Epithelial cell of prostate (primary cell): ENCODE data around the gene CHD1L.
"Not testable (repeated sequence)": the region's sequence is repeated elsewhere in the genome, so short reads cannot be mapped to it uniquely, and the experiment has no call there.

Experiments used
- DNase-seq: peaks from one replicate; pipeline ENCODE4 v3.0.0-alpha.2; 2011; ENCODE audit warnings: low read depth, low spot score
- H3K27ac ChIP-seq: fragments of 450-650 bp; 2 replicates; pipeline ENCODE4 v1.5.1; 2017; ENCODE audit warnings: mild to moderate bottlenecking

CHD1L gene

DNA sequence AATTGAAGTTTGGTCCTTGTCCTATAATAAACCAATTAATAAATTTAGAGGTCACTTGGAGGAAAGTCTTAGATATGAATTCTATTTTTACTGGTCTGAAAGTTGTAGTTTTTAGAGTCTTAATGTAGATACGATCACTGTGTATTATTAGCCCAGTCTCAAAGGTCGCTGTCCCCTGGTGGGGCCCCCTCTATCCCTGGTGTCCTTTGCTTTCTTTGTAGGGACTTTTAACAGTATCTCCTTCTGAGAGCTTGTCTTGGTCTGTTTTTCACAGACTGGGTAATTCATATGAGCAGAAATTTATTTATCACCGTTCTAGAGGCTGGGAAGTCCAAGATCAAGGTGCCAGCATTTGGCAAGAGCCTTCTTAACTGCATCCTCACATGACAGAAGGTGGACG is 18.5 kb downstream of the CHD1L start:
- DNase-seq = no peak
- no peak overlapping the region for H3K27ac ChIP-seq

DNA sequence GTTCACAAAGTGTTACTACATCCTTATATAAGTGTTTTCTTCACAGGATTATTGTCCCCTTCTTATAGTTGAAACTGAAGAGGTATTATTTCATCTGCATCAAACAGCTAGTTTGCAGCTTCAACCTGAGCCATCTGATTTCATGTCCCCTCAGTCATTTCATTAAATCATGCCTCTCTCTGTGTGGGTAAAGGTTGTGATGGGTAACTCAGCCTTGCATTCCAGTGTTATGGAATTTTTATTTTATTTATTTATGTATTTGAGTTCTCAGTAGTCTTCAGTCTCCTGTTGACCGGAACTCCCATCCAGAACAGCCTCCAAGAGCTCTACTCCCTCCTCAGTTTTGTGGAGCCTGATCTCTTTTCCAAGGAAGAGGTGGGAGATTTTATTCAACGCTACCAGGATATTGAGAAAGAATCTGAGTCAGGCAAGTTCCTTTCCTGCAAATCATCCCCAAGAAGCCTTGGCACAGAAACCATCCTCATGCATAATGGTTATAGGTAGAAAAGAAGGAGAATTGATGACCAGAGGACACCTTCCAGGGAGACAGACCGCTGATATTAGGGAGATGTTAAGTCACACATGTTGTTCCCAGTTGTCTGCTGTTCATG is 21.8 kb downstream of the CHD1L start:
- H3K27ac ChIP-seq = peak overlapping the region; percentile 57
- no peak for DNase-seq

DNA sequence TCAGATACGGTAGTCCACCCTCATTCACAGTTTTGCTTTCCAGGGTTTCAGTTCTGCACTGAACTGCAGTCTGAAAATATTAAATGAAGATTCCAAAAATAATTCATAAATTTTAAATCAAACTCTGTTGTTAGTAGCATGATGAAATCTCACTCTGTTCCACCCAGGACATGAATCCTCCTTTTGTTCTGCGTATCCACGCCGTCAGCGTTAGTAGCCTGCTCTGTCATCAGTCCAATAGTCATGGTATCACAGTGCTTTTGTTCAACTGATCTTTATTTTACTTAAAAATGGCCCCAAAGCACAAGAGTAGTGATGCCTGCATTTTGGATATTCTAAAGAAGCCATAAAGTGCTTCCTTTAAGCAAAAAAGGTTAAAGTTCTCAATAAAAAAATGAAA is 23.9 kb downstream of the CHD1L start:
- DNase-seq = no peak
- H3K27ac ChIP-seq = no peak overlapping the region

DNA sequence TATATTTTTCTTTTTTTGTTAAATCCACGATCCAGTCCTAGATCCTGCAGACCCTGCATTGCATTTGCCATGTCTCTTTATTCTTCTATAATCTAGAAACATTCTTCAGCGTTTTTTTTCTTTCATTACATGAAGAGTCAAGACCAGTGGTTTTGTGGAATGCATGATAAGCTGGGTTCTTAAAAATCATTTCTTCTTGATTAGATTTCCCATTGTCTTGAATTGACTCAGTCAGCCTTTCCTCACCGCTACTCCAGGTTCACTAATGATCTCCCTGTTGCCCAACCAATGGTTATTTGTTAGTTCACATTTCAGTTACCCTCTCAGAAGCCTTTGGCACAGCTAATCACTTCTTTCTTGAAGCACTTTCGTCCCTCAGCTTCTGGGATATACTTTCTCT is 25.2 kb downstream of the CHD1L start:
- H3K27ac ChIP-seq = no peak overlapping the region
- DNase-seq = no peak

DNA sequence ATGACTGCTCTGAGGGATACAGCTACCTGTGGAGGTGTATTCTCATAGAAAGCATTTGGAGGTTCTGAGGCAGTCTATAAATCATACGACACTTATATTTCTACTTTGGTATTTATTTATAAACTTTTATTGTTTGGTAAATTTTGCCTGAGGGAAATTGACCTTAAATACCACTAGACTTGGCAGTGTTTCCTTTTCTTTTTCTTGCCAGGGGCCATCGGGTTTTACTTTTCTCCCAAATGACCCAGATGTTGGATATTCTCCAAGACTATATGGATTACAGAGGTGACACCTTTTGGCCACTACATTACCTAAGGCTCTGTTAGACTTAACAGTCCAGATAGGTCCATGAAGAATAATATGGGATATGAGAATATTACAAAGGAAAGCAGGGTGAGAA is 28.2 kb downstream of the CHD1L start:
- H3K27ac ChIP-seq = no peak overlapping the region
- no peak for DNase-seq

DNA sequence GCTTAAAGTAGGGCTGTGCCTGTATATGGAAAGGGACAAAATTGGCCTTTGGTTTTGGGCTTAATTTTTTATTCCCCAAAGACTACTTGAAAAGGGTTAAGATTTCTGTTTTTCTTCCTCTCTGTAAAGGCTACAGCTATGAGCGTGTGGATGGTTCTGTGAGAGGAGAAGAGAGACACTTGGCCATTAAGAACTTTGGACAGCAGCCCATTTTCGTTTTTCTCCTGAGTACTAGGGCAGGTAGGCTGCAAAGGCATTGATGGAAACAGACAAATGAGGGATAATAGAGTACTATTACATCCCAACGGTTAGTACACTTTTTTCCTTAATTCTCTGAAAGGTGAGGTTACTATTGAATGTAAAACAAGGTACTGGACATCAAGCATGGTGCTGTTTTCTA is 29.6 kb downstream of the CHD1L start:
- H3K27ac ChIP-seq = peak overlapping the region; percentile 78
- no peak for DNase-seq

DNA sequence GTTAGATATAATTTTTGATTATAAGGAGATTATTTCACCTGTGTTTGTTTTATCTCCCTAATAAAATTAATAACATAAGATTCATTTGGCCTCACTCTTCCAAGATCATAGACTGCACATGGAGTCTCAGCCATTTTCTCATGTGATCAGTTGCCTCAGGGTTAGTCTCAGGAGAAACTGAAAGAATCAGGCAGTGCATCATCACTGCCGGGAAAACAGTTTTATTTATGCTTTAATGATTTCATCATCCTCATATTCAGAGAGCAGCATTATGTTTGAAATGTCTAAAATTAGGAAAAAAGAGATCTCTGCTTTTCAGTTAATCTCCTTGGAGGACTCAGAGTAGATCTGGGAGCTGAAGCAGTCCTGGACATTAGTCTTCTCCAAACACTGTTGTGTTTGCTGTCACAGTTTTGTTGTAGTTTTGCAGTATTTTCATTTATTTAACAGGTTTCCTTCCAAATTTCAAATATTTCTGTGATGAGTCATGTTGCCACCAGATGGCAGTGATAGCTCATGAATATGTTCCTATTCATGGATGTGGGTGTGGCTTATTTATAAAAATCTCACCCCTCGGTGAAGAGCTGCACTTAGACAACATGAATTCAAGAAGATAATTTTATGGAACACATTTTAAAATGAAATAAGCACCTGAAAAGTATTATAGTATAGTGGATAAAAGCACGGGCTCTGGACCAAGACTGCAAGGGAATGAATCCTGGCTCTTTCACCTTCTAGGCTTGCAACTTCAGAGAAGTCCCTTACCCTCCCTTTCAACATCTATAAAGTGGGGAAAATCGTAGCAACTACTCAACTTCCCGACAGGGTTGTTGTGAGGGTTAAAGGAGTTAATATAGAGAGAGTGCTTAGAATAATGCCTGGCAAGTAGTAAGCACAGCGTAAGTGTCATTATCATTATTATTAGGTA is 31.2 kb downstream of the CHD1L start:
- peak; percentile 44 for DNase-seq
- H3K27ac ChIP-seq = peak overlapping the region; percentile 78

DNA sequence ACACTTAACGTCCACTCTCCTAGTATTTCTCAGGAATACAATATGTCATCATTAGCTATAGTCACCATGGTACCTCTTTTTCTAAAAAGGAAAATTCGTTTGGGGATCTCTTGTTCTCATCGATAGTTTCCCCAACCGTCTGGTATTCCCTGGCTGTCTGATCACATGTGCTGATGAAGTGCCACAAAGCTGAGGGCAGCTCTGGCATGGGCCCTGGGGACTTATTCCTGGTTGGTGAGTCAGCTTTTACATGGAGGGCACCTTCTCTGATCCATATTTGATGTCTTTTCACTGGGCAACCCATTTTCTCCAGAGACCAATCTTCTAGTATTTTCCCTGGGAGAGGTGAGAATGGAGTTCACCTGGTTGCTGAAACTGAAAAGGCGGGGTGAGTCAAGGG is 39.5 kb downstream of the CHD1L start:
- DNase-seq = no peak
- H3K27ac ChIP-seq = no peak overlapping the region

DNA sequence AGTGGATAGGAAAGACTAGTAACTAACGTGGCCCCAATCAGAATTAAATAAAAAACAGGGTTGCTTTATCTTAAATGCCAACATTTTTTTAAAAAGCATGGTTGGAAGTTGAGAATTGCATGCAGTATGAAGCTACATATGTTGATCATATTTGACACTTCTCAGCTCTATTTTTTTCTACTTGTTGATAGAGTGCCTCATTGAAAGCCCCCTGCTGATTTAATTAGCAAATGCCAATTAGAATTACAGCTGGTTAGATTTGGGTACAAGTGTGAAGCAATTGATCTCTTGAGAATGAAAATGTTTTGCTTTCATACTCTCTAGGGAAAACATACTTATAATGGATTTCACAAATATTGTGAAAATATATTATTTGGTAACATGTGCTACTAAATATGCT is 40.5 kb downstream of the CHD1L start:
- DNase-seq = no peak
- no peak overlapping the region for H3K27ac ChIP-seq

DNA sequence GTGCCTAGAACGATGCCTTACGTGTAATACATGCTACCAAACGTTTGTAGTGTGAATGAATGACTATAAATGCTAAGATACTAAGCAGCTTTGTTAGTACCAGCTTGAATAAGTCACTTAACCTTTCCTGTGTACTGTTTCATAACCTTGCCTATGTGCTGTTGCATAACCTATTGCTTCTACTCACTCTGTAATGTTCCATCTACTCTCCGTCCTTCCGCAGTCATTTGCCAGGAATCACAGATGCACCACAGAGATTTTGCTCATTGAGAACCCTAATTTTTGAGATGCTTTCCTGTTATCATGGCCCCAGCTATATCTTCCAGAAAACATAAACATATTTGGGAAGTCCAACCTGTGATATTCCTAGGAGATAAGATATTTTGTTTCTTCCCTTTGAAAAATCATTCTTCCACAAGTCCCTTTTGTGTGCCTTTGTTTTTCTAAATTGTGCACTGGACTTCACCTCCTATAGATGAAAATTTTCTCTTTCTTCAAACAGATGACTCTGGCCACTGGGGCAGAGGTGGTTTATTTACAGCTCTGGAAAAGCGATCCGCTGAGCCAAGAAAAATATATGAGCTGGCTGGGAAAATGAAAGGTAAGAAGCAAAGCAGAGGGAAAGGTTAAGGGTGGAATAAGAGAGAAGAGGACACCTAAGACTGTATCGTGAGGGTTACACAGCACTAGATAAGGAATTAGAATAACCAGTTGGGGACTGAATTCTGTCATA is 44.8 kb downstream of the CHD1L start:
- H3K27ac ChIP-seq = no peak overlapping the region

DNA sequence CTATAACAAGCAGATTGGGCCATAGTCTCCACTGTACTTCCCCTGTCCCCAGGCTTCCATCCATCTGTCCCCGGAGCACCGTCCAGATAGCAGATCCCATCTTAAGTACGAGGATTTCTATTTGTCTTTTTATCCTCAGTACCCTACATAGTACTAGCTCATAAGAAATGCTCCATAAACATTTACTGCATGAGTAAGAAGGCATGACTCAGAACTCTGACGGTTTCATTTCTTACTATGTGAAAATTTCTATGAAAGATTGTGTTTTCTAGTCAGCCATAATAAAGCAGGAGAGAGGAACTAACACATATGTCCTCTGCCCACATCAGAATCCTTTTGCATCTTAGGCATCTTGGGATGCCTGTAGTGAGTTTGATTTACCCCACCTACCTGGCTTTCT is 49.5 kb downstream of the CHD1L start:
- H3K27ac ChIP-seq = peak overlapping the region; percentile 68
- DNase-seq = peak; percentile 6

More for the DNA sequence above, 44.8 kb downstream of the CHD1L start:
- DNase-seq = no peak

DNA sequence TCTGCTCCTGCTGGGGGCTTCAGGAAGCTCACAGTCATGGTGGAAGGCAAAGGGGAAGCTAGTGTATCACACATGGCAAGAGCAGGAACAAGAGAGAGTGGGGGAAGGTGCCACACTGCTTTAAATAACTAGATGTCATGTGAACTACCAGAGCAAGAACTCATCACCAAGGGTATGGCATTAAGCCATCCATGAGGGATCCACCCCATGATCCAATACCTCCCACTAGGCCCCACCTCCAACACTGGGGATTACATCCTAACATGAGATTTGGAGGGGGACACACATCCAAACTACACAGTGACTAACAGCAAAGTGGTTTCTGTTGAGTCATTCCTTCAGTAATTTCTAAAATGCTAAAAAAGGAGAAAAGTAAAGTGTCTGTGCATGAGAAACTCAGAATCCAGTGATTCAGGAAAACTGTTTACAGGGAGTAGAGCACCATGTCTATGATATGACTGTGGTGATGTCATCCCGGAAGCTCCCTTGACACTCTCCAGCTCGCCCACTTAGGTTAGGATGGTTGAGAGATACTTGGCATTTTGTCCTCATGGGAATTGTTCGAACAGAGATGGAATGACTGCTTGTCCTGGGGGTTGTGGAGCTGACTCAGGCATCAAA is 50.3 kb downstream of the CHD1L start:
- peak; percentile 73 for DNase-seq
- peak overlapping the region; percentile 68 for H3K27ac ChIP-seq

DNA sequence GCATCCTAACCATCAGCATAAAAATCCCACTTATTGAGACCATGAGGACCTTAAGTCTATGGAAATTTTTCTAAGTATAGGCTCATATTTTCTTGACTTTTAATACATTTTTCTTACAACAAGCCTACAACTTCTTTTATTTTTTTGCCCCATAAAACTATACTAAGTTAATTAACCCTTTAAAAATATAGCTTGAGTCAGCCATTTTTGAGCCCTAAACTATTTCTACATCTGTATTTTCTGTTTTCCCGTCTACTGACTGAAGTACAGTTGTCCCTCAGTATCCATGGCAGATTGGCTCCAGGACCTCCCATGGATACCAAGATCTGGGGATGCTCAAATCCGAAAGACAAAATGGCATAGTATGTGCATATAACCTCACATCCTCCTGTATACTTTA is 55.0 kb downstream of the CHD1L start:
- H3K27ac ChIP-seq = no peak overlapping the region
- no peak for DNase-seq

DNA sequence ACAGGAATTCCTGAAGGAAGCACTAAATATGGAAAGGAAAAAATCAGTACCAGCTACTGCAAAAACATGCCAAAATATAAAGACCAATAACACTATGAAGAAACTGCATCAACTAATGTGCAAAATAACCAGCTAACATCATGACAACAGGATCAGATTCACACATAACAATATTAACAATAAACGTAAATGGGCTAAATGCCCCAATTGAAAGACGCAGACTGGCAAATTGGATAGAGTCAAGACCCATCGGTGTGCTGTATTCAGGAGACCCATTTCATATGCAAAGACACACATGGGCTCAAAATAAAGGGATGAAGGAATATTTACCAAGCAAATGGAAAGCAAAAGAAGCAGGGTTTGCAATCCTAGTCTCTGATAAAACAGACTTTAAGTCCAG is 63.3 kb downstream of the CHD1L start:
- not testable (repeated sequence) for H3K27ac ChIP-seq, DNase-seq

DNA sequence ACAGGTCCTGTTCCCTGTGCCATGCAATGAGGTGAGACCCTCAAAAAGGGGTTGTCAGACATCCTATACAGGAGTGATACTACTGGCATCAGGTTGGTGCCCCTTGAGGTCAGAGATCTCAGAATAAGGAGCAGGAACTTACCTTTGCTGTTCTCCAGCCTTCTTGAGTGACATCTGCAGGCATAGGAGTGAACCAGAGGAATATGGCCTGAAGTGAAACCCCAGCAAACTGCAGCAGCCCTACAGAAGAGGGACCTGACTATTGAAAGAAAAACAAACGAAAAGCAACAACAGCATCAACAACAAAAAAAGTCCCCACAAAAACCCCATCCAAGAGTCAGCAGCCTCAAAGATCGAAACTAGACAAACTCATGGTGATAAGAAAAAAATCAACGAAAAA is 74.5 kb downstream of the CHD1L start:
- H3K27ac ChIP-seq = no peak overlapping the region
- DNase-seq = no peak

DNA sequence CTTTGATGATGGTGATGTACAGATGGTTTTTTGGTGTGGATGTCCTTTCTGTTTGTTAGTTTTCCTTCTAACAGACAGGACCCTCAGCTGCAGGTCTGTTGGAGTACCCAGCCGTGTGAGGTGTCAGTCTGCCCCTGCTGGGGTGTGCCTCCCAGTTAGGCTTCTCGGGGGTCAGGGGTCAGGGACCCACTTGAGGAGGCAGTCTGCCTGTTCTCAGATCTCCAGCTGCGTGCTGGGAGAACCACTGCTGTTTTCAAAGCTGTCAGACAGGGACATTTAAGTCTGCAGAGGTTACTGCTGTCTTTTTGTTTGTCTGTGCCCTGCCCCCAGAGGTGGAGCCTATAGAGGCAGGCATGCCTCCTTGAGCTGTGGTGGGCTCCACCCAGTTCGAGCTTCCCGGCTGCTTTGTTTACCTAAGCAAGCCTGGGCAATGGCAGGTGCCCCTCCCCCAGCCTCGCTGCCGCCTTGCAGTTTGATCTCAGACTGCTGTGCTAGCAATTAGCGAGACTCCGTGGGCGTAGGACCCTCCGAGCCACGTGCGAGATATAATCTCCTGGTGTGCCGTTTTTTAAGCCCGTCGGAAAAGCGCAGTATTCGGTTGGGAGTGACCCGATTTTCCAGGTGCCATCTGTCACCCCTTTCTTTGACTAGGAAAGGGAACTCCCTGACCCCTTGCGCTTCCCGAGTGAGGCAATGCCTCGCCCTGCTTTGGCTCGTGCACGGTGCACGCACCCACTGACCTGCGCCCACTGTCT is 84.6 kb downstream of the CHD1L start:
- DNase-seq, H3K27ac ChIP-seq: not testable (repeated sequence)

DNA sequence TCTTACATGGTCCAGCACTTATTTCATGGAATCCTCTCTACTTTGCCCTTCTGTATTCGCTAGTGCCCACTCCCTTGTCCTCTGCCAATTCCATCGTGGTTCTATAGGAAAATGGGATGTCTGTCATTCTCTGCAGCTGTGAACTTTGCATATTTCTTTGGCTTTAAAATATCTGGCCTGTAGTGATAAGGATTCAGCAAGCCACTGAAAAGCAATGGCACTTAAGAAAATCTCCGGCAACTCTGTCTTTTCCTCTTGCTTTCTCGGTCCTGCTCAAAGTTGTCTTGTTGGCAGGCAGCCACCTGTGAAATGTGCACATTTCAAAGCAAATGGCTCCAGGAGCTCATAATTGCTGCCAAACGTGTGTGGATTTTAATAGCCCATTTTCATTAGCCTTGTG is 91.8 kb downstream of the CHD1L start:
- no peak overlapping the region for H3K27ac ChIP-seq

DNA sequence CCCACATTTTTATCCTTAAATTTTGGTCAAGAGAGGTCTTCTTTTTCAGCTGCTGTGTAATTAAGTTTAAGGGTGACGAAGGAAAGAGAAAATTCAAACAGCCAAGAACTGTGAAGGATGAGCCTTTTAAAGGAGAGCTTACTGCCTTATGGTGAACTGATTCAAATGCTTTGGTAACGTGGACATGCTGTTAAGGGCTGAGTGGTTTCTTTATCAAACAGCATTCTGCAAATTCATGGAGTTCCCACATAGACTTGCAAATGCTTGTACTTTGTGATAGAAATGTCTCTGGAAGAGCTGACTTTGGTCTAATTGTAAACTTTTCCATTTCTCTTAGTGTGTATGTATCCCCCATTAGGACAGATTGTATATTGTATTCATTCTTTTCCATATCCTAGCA is 93.8 kb downstream of the CHD1L start:
- no peak overlapping the region for H3K27ac ChIP-seq
- no peak for DNase-seq

More for the DNA sequence above, 91.8 kb downstream of the CHD1L start:
- DNase-seq = no peak

DNA sequence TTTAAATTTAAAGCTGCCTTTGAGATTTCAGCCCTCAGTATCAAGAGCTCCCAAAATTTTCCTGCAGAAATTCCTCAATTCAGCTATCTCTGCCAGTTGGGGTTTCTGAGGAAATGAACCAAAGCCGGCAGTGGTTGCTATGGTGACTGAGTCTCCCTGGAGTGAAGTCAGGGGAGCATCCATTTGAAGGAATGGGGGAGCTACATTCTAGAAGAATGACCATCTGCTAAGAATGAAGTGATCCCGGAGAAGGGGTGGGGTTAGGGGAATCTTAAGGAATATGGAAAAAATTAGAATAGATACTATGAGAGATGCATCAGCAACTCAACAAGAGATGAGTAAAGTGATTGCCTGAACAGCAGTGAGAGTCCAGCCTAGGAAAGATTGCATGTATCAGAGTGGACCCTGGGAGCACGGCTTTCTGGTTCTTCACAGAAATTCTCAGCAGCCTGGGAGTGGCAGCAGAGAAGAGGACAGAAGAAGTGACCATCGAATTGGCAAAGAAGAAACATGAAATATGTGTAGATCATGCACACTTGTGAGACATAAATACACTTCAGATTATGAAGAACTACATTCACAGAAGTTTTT is 94.7 kb downstream of the CHD1L start:
- H3K27ac ChIP-seq = no peak overlapping the region
- DNase-seq = no peak

DNA sequence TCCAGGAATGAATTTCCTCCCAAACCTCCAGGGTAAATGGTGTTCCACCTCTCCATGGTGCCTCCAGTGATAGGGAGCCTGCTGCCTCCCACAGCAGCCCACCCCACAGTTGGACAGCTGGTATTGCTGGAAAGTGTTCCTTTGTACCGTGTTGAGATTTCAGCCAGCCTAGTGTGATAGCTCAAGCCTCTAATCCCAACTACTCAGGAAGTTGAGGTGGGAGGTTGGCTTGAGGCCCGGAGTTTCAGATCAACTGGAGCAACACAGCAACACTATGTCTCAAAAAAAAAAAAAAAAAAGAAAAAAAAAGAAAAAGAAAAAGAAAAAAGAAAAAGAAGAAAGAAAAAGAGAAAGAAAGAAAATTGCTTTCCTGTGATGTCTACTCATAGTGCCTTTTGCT is 96.1 kb downstream of the CHD1L start:
- DNase-seq = no peak
- H3K27ac ChIP-seq = no peak overlapping the region
